UCSD-AML1 (cell line): ENCODE measurements around the gene TAS2R31.
"Not testable (repeated sequence)": the region's sequence is repeated elsewhere in the genome, so short reads cannot be mapped to it uniquely, and the experiment has no call there.

Experiments used
- DNase-seq: peaks from one replicate; lab custom pipeline; 2025; ENCODE audit not compliant: unreplicated experiment; lab: John Stamatoyannopoulos, UW

Gene TAS2R31

GRCh38 chr12:11031307-11031706 lies at the start of gene TAS2R31:
TAS2R31 (minus strand) TSS chr12:11031407; CDS start chr12:11031335, 72 bp downstream.
- no peak for DNase-seq

- no peak for DNase-seq
These were observed 47.0 kb upstream of the TAS2R31 start for GRCh38 chr12:11078246-11078645.

GRCh38 chr12:11075642-11076041 lies 44.4 kb upstream of the TAS2R31 start:
- DNase-seq = no peak

- no peak for DNase-seq
These were observed 40.2 kb upstream of the TAS2R31 start for GRCh38 chr12:11071414-11071813.

- DNase-seq = no peak
These were observed 39.8 kb upstream of the TAS2R31 start for GRCh38 chr12:11070999-11071398.

- DNase-seq = no peak
These were observed 38.7 kb upstream of the TAS2R31 start for GRCh38 chr12:11069854-11070365.

- DNase-seq = no peak
These were observed 36.3 kb upstream of the TAS2R31 start for GRCh38 chr12:11067514-11067913.

- DNase-seq = not testable (repeated sequence)
These were observed 31.0 kb upstream of the TAS2R31 start, which contains the start of gene TAS2R46 for GRCh38 chr12:11062194-11062593. TAS2R46 (minus strand) TSS chr12:11062294; CDS start chr12:11062294, 0 bp downstream.

GRCh38 chr12:11059784-11060183 lies 28.6 kb upstream of the TAS2R31 start:
- DNase-seq = no peak

GRCh38 chr12:11059041-11059440 lies 27.8 kb upstream of the TAS2R31 start:
- DNase-seq = no peak

GRCh38 chr12:11055306-11055705 lies 24.1 kb upstream of the TAS2R31 start:
- DNase-seq = no peak

- DNase-seq = not testable (repeated sequence)
These were observed 18.8 kb upstream of the TAS2R31 start for GRCh38 chr12:11049806-11050531.

- DNase-seq = not testable (repeated sequence)
These were observed 10.2 kb upstream of the TAS2R31 start for GRCh38 chr12:11041366-11041765.

GRCh38 chr12:11040162-11040561 lies 9.0 kb upstream of the TAS2R31 start:
- DNase-seq = no peak

- DNase-seq = no peak
These were observed 8.0 kb upstream of the TAS2R31 start for GRCh38 chr12:11039171-11039570.

GRCh38 chr12:11033959-11034358 lies 2.8 kb upstream of the TAS2R31 start:
- not testable (repeated sequence) for DNase-seq

- no peak for DNase-seq
These were observed 5.1 kb downstream of the TAS2R31 start for GRCh38 chr12:11026118-11026517.

GRCh38 chr12:11023387-11023786 lies 7.8 kb downstream of the TAS2R31 start:
- DNase-seq = no peak

GRCh38 chr12:11022520-11022919 lies 8.7 kb downstream of the TAS2R31 start, which contains the start of gene TAS2R19:
TAS2R19 (minus strand) TSS chr12:11022620; CDS start chr12:11022571, 49 bp downstream.
- DNase-seq = no peak

- DNase-seq = no peak
These were observed 14.3 kb downstream of the TAS2R31 start for GRCh38 chr12:11016937-11017336.

- no peak for DNase-seq
These were observed 15.3 kb downstream of the TAS2R31 start for GRCh38 chr12:11015775-11016430.

GRCh38 chr12:11014234-11014633 lies 17.0 kb downstream of the TAS2R31 start:
- no peak for DNase-seq
